Endothelial cell of umbilical vein (primary cell): ENCODE data around the gene SGPL1.

ENCODE experiments used
- CTCF ChIP-seq, 2 donors: IDR thresholded peaks; 1 replicate in 1 of 2; 2 replicates in 1 of 2; pipeline ENCODE4 v1.5.1; 2011; ENCODE audit warnings: low read length in 2 of 2, mild to moderate bottlenecking in 2 of 2, moderate library complexity in 2 of 2, control low read depth in 1 of 2, inconsistent platforms in 1 of 2, low read depth in 1 of 2; ENCODE audit not compliant: insufficient read depth in 1 of 2; ENCODE audit errors: extremely low read depth in 1 of 2
- EZH2 ChIP-seq: IDR thresholded peaks from 2 replicates; pipeline ENCODE4 v1.6.1; 2012; ENCODE audit warnings: borderline replicate concordance, low read depth, mild to moderate bottlenecking, moderate library complexity, low read length, inconsistent platforms; ENCODE audit not compliant: severe bottlenecking
- GATA2 ChIP-seq: IDR thresholded peaks from 2 replicates; pipeline ENCODE4 v1.7.0; 2011; ENCODE audit warnings: low read depth, mild to moderate bottlenecking, moderate library complexity, mixed read lengths, low read length; ENCODE audit not compliant: insufficient read length, insufficient read depth
- POLR2A ChIP-seq: IDR thresholded peaks from 2 replicates; pipeline ENCODE4 v1.6.1; 2012; ENCODE audit warnings: low read depth, mild to moderate bottlenecking, control low read depth, low read length
- POLR2AphosphoS5 ChIP-seq: IDR thresholded peaks from 2 replicates; pipeline ENCODE4 v1.6.1; 2012; ENCODE audit warnings: low read depth, mild to moderate bottlenecking, control low read depth, low read length, moderate library complexity; ENCODE audit not compliant: insufficient read depth

GRCh38 chr10:70907637-70908405 lies 92.1 kb downstream of the SGPL1 start:
- TF ChIP-seq POLR2AphosphoS5 (no peak), CTCF (IDR thresholded peaks at IDR 0.05; ENCODE audit: extremely low read depth in 1 of 2, insufficient read depth in 1 of 2, low read depth in 1 of 2, low read length in 2 of 2) (no peak), POLR2A (no peak), GATA2 (no peak), EZH2 (no peak)
